HG03175 (cell line): ENCODE data around the gene CRHR1.
"Not testable (repeated sequence)": the region's sequence is repeated elsewhere in the genome, so short reads cannot be mapped to it uniquely, and the experiment has no call there.

Experiments used
- ATAC-seq: cut with Tn5 transposase; IDR thresholded peaks from one replicate; pipeline ENCODE4 v1.9.1; 2021; ENCODE audit warnings: mild to moderate bottlenecking, moderate library complexity; ENCODE audit not compliant: unreplicated experiment

CRHR1 gene

DNA sequence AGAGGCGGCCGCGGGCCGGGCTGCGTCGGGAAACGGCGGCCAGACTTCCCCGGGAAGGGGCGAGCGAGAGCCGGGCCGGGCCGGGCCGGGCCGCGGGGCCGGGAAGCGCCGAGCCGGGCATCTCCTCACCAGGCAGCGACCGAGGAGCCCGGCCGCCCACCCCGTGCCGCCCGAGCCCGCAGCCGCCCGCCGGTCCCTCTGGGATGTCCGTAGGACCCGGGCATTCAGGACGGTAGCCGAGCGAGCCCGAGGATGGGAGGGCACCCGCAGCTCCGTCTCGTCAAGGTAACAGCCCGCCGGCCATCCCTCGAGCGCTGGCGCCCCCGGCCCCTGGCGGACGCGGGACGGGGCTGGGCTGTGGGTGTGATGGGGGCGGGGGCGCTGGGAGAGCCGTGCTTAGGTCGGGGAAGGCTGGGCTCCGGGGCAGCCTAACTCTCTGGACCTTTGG is at the start of gene CRHR1:
Gene CRHR1 (plus strand): TSS at position 28 of the 448 bp plus-strand sequence. CDS start 225 bp downstream, at position 253.
- ATAC-seq, result no peak

DNA sequence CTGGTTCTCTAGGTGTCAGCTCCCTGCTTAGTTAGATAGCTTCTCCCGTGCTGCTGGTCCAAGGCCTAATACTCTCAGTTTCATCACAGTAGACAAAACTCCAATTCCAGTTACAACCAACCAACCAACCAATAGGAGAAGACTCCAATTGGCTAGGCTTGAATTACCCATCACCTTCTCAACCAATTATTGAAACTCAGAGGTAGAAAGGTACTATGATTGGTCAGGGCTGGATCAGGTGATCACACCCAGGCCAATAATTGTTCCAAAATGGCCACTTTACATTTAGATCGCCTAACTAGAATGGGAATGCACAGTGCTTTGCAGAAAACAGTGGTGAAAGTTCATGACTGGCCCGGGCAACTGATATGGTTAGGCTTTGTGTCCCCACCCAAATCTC is 49.5 kb upstream of the CRHR1 start:
- no peak for ATAC-seq

DNA sequence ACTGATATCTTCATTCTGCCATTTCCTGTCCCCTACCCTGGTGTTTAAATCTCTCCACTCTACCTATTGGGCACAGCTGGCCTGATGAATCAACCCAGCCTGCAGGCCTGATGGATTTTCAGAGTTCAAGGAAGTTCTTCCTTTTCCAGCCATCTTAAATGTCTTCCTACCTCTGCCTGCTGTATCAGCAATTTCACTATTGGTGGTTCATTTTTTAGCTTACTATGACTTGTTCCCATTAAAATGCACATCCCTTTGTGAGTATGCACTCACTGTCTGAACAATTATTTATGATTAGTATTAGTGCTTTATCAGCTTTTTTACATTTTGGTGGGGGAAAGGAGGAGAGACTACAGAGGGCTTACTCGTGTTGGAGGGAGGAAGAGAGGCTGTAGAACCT is 48.6 kb upstream of the CRHR1 start:
- no peak for ATAC-seq

DNA sequence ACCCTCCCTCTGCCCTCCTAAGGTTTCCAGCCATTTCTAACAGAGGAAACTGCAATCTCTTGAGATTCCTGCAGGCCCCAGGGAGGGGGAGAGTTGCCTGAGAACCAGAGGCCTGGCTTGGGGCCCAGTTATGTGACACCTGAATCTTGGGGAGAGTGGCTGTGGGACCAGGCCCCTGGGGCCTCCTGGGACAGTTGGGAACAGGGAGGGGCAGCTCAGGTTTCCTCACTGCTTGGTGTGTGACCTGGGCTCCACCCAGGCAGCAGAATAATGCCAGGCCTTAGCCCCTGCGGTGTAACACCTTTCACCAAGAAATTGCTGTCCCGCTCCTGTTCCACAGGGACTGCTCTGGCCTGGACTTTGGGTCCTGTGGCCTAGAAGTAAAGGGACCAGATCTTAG is 44.3 kb upstream of the CRHR1 start:
- no peak for ATAC-seq

DNA sequence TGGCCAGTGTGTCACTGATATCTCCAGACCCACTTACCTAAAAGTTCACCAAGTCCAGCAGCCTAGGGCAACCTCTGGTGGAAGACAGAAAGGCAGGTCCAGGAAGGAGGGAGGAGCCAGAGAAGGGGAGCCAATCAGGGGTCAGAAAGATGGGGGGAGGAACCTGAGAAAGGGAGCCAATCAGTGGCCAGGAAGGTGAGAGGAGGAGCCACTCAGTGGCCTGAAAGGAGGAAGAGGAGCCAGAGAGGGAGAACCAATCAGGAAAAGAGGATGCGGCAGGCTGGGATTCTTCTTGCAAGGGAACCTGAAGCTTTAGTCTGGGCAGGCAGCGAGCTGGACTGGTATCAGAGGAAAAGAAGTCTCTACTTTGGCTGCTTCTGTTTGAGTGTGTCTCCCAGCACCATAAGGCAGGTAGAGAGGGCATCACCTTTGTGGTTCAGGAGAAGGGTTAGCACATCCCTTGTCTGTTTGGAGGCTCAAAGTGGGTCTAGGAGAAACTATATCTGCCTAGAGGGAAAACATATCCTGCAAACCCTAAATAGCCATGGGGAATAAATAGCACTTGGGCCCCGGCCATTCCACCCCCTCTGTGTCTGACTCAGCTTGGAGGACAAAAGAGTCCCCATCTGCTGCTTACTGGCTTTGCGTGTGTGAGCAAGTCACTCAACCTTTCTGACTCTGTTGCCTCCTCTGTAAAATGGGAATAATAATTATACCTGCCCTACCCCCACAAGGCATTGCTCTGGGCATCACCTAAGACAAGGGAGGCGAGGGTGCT is 43.4 kb upstream of the CRHR1 start:
- ATAC-seq, result no peak

DNA sequence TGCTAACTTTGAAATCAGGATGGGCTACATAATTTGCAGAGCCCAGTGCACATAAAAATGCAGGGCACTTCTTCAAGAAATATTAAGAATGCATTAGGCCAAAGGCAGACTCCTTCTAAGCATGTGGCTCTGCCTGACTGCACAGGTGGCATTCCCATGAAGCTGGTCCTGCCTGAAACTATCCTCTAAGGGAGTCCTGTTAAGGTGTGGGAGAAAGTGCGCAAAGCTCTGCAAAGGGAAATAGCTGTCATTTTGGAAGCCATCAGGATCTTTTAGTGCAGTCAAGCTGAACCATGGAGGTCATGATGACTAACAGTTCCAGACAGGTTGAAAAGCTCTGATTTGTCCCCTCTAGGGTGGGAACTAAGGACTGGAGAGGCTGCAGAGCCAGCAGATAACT is 41.9 kb upstream of the CRHR1 start:
- no peak for ATAC-seq

DNA sequence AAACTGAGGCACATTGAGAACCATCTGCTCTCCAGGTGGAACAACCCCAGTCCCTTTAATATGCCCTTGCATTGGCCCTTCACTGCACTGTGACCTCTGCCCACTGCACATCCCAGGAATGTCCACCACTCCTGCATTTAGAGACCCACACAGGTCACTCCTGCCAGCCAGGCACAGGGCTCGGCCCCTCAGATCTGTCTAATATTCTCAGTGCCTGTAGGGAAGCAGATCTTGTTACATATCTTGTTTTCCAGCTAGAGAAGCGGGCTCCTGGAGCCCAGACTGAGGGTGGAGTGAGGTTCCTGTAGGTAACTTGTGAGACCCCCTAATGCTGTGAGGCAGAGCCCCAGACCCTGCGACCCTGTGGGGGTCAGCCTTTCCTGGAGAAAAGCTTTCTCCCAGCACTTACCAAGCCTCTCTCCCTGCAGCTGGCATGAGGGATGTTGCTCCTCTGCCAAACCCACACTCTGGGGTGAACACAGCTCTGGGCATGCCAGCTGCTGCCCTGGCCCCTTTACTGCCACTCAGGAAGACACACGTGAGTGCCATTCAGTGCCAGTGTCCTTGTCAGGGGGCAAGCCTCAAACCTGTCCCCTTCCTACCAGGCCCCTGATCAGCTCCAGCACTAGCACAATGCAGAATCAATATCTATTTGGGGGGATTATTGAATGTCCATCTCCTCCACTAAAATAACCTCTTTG is 40.3 kb upstream of the CRHR1 start:
- ATAC-seq, result no peak

DNA sequence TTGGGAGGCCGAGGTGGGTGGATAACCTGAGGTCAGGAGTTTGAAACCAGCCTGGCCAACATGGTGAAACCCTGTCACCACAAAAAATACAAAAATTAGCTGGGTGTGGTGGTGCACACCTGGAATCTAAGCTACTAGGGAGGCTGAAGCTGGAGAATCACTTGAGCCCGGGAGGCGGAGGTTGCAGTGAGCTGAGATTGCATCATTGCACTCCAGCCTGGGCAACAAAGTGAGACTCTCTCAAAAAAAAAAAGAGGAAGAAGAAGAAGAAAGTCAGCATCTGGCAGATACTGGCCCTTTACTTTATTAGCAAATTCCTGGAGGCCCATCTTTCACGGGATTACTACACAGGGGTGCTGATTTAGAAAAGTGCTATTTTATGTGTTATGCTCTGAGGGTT is 39.3 kb upstream of the CRHR1 start:
- not testable (repeated sequence) for ATAC-seq

DNA sequence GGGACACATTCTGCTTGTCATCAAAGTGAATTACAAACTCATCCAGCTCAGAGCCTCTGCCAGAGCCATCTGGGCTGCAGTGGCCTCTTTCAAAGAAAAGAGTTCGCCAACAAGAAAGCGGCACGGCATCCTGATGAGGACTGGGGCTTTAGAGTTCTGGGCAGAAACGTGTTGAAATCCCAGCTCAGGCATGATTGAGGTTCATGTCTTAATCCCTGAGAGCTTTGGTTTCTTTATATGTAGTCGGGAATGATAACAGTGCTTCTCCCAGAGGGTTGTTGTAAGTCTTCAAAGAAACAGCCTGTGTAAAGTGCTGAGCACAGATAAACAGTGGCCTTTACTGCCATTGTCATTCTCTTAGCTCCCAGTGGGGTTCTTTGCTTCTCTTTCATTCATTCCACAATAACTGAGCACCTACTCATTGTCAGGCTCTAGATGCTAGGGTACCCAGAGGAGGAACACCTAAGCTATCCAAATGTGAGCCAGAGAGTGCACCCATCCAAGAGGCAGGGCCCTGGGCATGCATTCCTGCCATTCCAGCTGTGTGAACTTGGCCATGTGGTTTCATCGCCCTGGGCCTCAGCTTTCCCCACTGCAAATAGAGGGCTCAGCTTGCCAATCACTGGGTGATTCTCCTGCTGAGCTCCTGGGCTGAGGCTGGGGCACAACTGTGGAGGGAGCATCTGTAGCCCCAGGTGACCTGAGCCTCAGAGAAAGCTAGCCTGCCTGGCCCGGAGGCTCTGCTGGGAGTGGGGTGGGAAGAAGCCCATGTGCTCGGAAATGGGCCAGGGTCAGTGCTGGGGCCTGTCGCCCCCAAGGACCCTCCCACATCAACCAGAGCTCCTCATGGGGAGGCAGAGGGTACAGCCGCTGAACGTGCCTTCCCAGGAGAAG is 38.3 kb upstream of the CRHR1 start:
- ATAC-seq, result no peak

DNA sequence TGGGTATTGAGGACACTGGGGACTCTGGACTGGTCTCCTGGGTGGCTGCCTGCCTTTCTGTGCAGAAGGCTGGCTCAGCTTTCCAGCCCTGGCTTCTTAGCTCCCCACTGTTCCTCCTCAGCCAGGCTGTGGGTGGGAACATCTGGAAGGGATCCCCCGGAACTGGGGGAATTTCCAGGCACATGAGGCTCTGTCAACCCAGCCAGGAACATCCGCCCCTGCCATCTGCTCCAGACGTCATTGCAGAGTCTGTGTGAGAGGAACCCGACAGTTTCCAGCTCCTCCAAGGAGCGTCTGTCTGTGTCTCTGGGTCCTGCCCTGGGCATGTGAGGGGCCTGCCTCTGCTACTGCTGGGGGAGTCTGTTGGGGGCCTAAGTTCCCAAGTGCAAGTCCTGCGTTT is 36.2 kb upstream of the CRHR1 start:
- ATAC-seq, result no peak

DNA sequence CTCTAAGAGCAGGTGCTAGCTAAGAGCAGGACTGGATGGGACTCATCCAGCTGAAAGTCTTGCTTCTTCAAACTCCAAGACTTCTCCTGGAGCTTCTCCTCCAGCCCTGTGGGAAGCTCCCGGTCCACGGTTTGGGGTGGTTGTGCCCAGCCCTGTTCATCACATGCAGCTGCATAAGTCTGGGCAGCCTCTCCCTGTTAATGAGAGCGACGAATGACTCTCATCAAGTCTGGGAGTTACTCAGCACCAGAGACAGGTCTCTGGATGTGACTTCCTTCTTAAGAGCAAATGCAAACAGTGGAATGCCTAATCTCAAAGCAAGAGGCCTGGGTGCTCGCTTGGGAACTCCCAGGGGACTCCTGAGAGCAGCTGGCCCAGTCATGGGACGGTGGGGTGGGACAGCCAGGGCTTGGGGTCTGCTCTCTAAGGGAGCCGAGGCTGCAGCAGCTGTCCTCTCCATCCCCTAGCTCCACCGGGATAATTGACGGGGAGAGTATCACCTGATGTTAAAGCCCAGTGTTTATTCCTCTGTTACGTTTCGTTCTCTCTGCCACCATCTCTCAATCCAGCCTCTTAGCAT is 35.3 kb upstream of the CRHR1 start:
- no peak for ATAC-seq

DNA sequence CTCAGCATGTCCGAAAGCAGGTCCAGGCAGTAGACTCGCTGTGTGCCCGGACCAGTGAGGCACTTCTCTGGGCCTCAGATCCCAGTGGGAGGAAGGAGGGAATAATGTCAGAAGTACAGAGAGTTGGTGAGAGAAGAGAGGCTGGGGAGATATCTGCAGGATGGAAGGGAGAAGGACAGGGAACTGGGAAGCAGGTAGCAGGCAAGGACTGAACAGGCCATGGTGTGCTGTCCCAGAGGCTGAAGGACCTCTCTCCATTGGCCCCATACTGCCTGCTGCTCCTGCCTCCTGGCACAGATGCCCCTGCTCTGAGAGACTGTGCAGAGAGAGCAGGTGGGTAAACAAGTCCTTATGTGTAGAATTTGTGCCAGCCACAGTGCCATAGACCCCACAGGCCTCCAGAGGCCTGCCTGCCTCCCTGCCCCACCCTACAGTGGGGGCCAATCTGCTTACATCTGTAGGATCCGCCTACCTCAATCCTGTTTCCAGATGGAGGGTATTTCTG is 34.2 kb upstream of the CRHR1 start:
- no peak for ATAC-seq

DNA sequence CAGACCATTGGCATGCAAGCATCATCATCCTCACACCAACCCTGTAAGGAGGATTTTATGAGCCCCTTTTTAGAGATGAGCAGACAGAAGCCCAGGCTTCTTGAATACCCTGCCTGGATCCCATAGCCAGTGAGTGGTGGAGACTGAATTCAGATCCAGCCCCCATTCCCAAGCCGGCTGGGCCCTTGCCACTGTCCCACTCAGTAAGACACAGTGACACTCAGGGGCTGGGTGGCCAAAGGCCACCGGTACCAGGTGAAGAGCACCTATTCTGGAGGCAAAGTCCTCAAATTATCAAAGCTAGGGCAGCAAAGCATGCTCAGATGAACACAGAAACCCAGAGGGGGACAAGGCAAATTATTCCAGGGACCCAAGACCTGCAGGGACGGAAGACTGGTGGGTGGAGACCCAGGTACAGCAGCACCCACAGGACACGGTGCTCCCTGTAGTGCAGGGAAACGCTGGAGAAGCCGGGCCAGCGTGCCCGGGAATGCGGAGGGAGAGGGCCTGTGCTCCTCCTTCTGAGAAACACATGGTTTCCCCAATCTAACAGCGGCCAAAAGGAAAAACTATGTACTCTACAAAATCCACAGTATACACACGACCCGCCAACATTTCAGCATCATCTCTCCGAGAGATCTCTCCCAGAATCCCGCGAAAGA is 33.2 kb upstream of the CRHR1 start:
- no peak for ATAC-seq

DNA sequence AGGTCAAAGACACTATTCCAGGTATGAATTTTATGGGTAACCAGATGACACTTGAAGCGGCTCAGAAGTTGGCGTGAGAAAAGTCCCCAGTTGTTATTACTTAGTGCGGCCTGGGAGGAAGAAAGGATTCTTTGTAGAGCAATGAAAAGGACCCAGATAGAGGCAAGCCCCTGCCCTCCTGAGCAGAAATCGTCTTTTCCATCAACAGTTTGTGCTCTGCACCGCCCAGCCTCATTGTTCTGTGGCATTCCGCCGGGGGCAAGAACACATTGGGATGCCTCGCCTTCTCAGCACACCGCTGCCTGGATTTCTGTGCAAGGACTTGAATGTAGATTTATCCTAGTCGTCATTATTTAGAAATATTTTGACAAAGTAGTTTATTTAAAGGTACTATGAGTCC is 32.7 kb upstream of the CRHR1 start:
- no peak for ATAC-seq

DNA sequence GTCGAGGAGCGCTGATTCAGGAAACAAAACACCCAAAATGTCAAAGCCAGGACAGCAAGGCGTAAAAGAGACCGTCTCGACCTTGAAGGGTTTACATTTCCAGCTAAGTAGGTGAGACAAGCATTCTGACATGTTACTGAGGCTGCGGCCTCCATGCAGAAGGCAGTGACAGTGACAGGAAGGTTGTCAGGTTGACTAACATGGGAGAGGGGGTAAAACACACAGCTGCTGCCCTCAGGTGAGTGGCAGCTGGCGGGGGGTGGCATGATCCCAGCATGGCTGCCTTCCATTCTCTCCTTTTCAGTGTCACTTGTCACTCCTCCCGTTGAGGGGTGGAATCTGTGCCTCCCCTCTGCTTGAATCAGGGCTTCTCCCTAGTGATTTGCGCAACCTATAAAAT is 31.9 kb upstream of the CRHR1 start:
- ATAC-seq, result no peak

DNA sequence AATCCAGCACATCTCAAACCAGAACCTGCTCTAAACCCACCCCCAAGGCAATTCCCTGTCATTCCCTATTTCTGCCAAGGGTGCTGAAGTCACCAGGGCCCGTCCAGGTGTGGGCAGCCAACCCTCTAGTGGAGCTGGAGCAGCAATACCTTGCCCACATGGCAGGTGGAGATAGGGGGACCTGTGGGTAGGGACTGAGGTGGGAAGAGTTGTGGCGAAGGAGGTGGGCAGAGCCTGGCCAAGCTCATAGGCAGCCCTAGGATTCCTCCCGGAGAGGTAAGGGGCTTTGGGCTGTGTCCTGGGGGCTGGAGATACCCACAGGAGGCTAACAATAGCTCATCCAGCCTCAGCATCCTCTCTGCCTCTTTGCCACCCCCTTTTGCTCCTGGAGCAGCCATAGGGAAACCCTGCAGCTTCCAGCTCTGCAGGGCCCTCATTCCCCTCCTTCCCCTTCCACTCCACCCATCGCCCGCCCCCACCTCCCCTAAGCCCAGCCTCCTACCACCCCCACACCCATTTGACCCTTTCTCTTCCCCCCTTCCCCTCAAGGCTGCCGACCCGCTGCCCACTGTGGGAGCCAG is 30.4 kb upstream of the CRHR1 start:
- ATAC-seq, result no peak

DNA sequence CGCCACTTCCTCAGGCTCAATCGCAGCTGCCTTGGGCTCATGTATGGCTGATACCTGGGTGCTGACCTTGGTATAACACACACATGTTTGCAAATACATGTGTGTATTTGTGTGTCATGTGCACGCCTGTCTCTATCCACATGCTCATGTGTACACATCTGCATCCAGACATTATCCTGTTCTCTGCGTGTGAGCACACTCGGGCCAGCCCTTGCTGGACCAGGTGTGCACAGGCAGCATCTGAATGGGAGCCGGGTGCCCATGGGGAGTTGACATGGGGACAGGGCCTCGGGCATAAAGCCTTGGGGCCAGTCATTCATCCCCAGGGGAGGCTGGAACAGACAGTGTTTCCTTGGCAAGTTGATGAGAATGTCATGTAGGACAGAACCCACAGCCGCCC is 29.1 kb upstream of the CRHR1 start:
- ATAC-seq, result no peak

DNA sequence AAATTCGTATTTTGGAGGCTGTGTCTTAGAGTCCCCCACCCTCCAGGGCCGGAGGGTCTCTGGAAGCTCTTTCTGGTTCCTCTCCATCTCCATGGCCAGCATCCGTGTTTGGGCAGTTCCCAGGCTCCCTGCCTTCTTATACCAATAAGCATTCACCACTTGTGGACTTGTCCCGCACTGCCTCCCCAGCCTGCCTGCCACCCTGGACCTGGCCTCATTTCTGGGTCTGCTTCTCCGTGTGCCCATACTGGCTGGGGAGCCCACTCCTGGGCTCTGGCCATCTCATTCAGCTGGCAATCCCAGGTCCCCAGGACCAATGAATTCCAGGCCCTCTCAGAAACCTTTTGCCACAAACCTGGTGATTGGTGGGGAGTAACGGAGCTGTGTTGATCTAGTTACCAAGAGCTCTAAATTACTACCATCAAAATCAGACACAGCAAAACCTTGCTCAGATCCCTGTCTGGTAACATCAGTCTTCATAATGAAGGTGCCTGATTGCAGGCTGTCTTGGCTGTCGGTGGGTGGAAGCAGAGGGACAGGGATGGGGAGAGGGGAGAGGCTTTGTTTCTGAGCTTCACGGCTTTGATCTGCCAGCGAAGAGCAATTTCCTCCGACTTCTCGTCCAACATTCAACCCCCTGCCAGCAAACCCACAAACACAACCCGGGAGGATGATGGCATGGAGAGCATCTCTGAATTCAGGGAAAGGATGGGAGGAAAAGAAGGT is 27.7 kb upstream of the CRHR1 start:
- ATAC-seq, result no peak

DNA sequence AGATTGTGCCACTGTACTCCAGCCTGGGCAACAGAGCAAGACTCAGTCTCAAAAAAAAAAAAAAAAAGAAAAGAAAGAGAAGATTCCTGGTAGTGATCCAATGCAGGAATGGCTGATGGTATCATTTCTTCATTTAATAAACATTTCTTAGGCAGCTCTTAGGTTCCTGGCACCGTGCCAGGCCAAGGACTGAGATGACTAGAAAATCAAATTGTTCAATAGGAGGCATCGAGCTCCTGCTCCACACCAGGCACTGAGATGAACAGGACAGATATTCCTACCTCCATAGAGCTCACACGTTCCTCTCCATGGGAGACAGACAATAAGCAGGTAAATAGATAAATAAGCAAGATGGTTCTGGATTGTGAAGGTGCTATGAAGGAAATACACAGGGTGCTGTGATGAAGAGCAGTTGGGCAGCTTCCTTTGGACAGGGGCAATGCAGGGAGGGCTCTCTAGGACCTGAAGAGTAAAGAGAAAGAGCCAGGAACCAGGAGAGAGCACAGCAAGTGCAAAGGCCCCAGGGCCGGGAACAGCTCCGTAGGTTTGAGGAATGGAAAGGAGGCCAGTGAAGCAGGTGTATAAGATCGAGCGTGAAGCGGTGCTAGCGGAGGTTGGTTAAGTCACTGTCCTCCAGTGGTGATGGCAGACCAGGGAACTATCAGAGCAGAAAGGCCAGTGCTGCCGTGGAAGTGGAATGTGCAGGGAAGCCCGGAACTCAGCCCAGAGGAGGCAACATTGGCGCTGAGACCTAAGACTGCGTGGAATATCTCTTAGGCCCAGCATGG is 26.5 kb upstream of the CRHR1 start:
- no peak for ATAC-seq
